H1 (cell line): ENCODE measurements around the gene ANXA9. TPM values are rescaled to one million over a fixed set of nuclear protein-coding genes. Genes with fewer than 3 reads are reported as not detected.
A peak's percentile ranks its signal among the peaks of the same experiment; 100 is the strongest.

Experiments used
- CHD7 ChIP-seq: fragments of 300-600 bp; sonication (generic); IDR thresholded peaks from 2 replicates; pipeline ENCODE4 v1.7.1; 2012; ENCODE audit warnings: low read length, moderate library complexity, mild to moderate bottlenecking, inconsistent platforms; ENCODE audit not compliant: insufficient replicate concordance
- PHF8 ChIP-seq: fragments of 200-600 bp; sonication (generic); conservative IDR thresholded peaks from 2 replicates; pipeline ENCODE4 v1.7.1; 2012; ENCODE audit warnings: low read depth, mild to moderate bottlenecking, inconsistent platforms, low read length, moderate library complexity
- RBBP5 ChIP-seq: IDR thresholded peaks from 2 replicates; pipeline ENCODE4 v1.7.1; 2012; ENCODE audit warnings: low read depth, mild to moderate bottlenecking, inconsistent platforms, low read length, moderate library complexity, borderline replicate concordance
- SIX5 ChIP-seq: IDR thresholded peaks from 2 replicates; pipeline ENCODE4 v1.6.1; 2011; ENCODE audit warnings: mild to moderate bottlenecking, low read depth, low read length
- TAF7 ChIP-seq: optimal IDR thresholded peaks from 2 replicates; pipeline ENCODE3; 2011; ENCODE audit warnings: low read depth, mild to moderate bottlenecking, inconsistent platforms, low read length, moderate library complexity, borderline replicate concordance
- USF2 ChIP-seq: IDR thresholded peaks from 2 replicates; pipeline ENCODE4 v1.6.1; 2011; ENCODE audit warnings: low read length, improper control_type of control experiment
- YY1 ChIP-seq: IDR thresholded peaks from 2 replicates; pipeline ENCODE4 v1.6.1; 2011; ENCODE audit warnings: low read depth, mild to moderate bottlenecking, low read length
- polyA plus RNA-seq, 7 experiments: library from polyadenylated mRNA; depleted of rRNA in 3 of 7; stranded (reverse) in 5 of 7; unstranded in 2 of 7; fragments of >200 nt in 5 of 7; fragments of 200-250 nt in 2 of 7; gene quantifications; 1 replicate in 5 of 7; 2 replicates in 1 of 7; 4 replicates in 1 of 7; pipeline versions ENCODE4 v1.2.1 to v1.2.3, GENCODE V29; 2011 to 2013; ENCODE audit warnings: missing spikeins in 2 of 7, mixed read lengths in 2 of 7
- total RNA-seq: library from RNA; stranded (reverse); fragmentation: NEBNext Ultra II Directional; extraction: Animal tissue kit (Norgen Biotek cat#: 25700); gene quantifications from 2 replicates; pipeline ENCODE4 v1.2.1, GENCODE V29; 2021

ANXA9 gene
- total and polyA plus RNA-seq, 2 of the 8 experiments (the other 6 are each of a cell fraction or from before 2014, with no cell fraction given) = 1.8 to 3.5 TPM

DNA sequence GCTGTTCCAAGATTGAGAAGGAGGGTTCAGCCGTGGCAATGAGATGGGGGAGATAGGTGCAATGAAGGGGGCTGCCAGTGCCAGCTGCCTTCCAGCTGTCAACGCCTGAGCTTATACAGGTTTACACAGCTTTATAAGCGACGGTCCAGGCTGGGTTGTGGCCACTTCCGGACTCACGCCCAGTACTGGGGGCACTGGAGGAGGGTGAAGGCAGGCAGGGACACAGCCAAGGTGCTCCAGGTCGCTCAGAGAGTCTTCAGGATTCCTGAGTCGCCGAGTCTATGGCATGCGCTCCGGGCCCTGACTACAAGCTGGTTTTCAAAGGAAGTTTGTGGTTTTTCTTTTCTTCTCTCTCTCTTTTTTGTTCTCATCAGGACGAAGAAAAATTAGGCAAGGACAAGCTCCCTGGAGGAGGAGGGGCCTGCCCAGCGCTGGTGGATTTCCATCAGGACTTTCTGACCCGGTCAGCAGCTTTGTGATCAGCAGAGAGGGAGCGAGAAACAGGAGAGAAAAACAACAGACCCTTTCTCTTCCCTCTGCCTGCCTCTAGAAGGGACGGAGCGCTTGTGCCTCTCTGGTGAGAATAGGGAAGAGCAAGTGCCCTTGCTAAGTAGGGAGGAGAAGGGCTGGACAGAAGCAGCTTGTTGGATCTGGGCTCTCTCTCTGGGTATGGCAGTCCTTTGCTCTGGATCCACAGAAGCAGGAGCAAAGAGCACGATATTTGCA lies 24.4 kb downstream of the ANXA9 start, which contains the start of gene MINDY1 (continued):
- TF ChIP-seq CHD7 (no peak), SIX5 (no peak), USF2 (no peak), RBBP5 (peak; percentile 44; the same call in 1 of the 2 replicates), TAF7 (peak; percentile 18), PHF8 (0 out of 2 replicates have a peak, but pooled peaks have one; percentile 24), YY1 (0 out of 2 replicates have a peak, but pooled peaks have one; percentile 28)
